Neural cell (in vitro differentiated cells): ENCODE measurements around the gene COBLL1. TPM values are rescaled to one million over a fixed set of nuclear protein-coding genes. Genes with fewer than 3 reads are reported as not detected.

Experiments used
- H2AFZ ChIP-seq: fragments of 200-600, 300-800 bp; sonication (generic), shearing (Covaris generic); 2 replicates; pipeline ENCODE4 v1.6.0; 2014; ENCODE audit warnings: low read depth, mild to moderate bottlenecking, antibody characterized with exemption, low read length, moderate library complexity
- H3F3A ChIP-seq: fragments of 200-600 bp; shearing (Covaris generic); 2 replicates; pipeline ENCODE4 v1.6.1; 2016; ENCODE audit warnings: mild to moderate bottlenecking, moderate library complexity, mixed read lengths, antibody characterized with exemption, low read length; ENCODE audit not compliant: insufficient read depth, poor library complexity, severe bottlenecking
- H3K27ac ChIP-seq: fragments of 200-600, 300-800 bp; sonication (generic), shearing (Covaris generic); 2 replicates; pipeline ENCODE4 v1.5.1; 2014; ENCODE audit warnings: mild to moderate bottlenecking, low read length, moderate library complexity
- H3K27me3 ChIP-seq: fragments of 300-800, 200-600 bp; sonication (generic), shearing (Covaris generic); 2 replicates; pipeline ENCODE4 v1.6.0; 2014; ENCODE audit warnings: mild to moderate bottlenecking, low read depth, low read length, moderate library complexity; ENCODE audit not compliant: insufficient read depth
- H3K36me3 ChIP-seq: fragments of 300-800, 200-600 bp; sonication (generic), shearing (Covaris generic); 2 replicates; pipeline ENCODE4 v1.5.1; 2014; ENCODE audit warnings: mild to moderate bottlenecking, antibody characterized with exemption, low read length, moderate library complexity; ENCODE audit not compliant: insufficient read depth
- H3K4me2 ChIP-seq: fragments of 300-800, 200-600 bp; sonication (generic), shearing (Covaris generic); 2 replicates; pipeline ENCODE4 v1.6.0; 2014; ENCODE audit warnings: mild to moderate bottlenecking, low read length
- H3K4me3 ChIP-seq: fragments of 300-800, 200-600 bp; sonication (generic), shearing (Covaris generic); 2 replicates; pipeline ENCODE4 v1.5.1; 2014; ENCODE audit warnings: mild to moderate bottlenecking, low read length, moderate library complexity
- H3K79me2 ChIP-seq: fragments of 200-600 bp; shearing (Covaris generic); replicated peaks from 2 replicates; pipeline ENCODE4 v1.6.0; 2014; ENCODE audit warnings: mild to moderate bottlenecking, low read length, moderate library complexity; ENCODE audit not compliant: insufficient read depth
- H3K9ac ChIP-seq: fragments of 300-800, 200-600 bp; sonication (generic), shearing (Covaris generic); 2 replicates; pipeline ENCODE4 v1.6.1; 2016; ENCODE audit warnings: mild to moderate bottlenecking, low read length, mixed read lengths
- H3K9me2 ChIP-seq: fragments of 200-600 bp; shearing (Covaris generic); 2 replicates; pipeline ENCODE4 v1.6.1; 2016; ENCODE audit warnings: mild to moderate bottlenecking, low read length, mixed read lengths; ENCODE audit not compliant: insufficient read depth
- H3K9me3 ChIP-seq: fragments of 200-600, 300-800 bp; sonication (generic), shearing (Covaris generic); 2 replicates; pipeline ENCODE4 v1.6.1; 2016; ENCODE audit warnings: mild to moderate bottlenecking, mixed run types, low read length, moderate library complexity, mixed read lengths
- H4K20me1 ChIP-seq: fragments of 200-600 bp; shearing (Covaris generic); 2 replicates; pipeline ENCODE4 v1.6.1; 2016; ENCODE audit warnings: mild to moderate bottlenecking, mixed run types; ENCODE audit not compliant: insufficient read depth
- CTCF ChIP-seq: fragments of 450-650 bp; IDR thresholded peaks from 2 replicates; pipeline ENCODE4 v1.5.1; 2014; ENCODE audit warnings: antibody characterized with exemption, mild to moderate bottlenecking, moderate library complexity; ENCODE audit not compliant: poor library complexity, severe bottlenecking
- EP300 ChIP-seq: fragments of 450-650 bp; conservative IDR thresholded peaks from 2 replicates; pipeline ENCODE4 v1.6.1; 2014; ENCODE audit warnings: antibody characterized with exemption, mild to moderate bottlenecking, moderate library complexity; ENCODE audit not compliant: poor library complexity, severe bottlenecking
- EZH2 ChIP-seq: fragments of 200-600, 300-800 bp; shearing (Covaris generic), sonication (generic); IDR thresholded peaks from 2 replicates; pipeline ENCODE4 v1.6.1; 2014; ENCODE audit warnings: antibody characterized with exemption, low read length, borderline replicate concordance, mild to moderate bottlenecking; ENCODE audit not compliant: insufficient read depth, poor library complexity, severe bottlenecking
- MXI1 ChIP-seq: fragments of 450-650 bp; conservative IDR thresholded peaks from 2 replicates; pipeline ENCODE4 v1.6.1; 2014; ENCODE audit warnings: antibody characterized with exemption, mild to moderate bottlenecking; ENCODE audit not compliant: poor library complexity, severe bottlenecking
- POLR2AphosphoS5 ChIP-seq: IDR thresholded peaks from 2 replicates; pipeline ENCODE4 v1.6.1; 2012
- RAD21 ChIP-seq: fragments of 450-650 bp; conservative IDR thresholded peaks from 2 replicates; pipeline ENCODE4 v1.6.1; 2014; ENCODE audit warnings: antibody characterized with exemption, mild to moderate bottlenecking, moderate library complexity
- SMC3 ChIP-seq: fragments of 450-650 bp; conservative IDR thresholded peaks from 2 replicates; pipeline ENCODE4 v1.6.1; 2014; ENCODE audit warnings: antibody characterized with exemption, mild to moderate bottlenecking, moderate library complexity; ENCODE audit not compliant: poor library complexity
- TAF1 ChIP-seq: IDR thresholded peaks from 2 replicates; pipeline ENCODE4 v1.6.1; 2012; ENCODE audit warnings: low read depth
- polyA plus RNA-seq: library from polyadenylated mRNA; depleted of rRNA; stranded (reverse); fragments of >200 nt; gene quantifications from 2 replicates; pipeline ENCODE4 v1.2.3, GENCODE V29; 2014
- TF ChIP-seq, protein P1 (sequence below): IDR thresholded peaks from 2 replicates; pipeline ENCODE4 v1.6.1; 2012; ENCODE audit warnings: borderline replicate concordance

Gene COBLL1
- polyA plus RNA-seq, 1 donor from 2014 or later = 0.11 TPM

DNA sequence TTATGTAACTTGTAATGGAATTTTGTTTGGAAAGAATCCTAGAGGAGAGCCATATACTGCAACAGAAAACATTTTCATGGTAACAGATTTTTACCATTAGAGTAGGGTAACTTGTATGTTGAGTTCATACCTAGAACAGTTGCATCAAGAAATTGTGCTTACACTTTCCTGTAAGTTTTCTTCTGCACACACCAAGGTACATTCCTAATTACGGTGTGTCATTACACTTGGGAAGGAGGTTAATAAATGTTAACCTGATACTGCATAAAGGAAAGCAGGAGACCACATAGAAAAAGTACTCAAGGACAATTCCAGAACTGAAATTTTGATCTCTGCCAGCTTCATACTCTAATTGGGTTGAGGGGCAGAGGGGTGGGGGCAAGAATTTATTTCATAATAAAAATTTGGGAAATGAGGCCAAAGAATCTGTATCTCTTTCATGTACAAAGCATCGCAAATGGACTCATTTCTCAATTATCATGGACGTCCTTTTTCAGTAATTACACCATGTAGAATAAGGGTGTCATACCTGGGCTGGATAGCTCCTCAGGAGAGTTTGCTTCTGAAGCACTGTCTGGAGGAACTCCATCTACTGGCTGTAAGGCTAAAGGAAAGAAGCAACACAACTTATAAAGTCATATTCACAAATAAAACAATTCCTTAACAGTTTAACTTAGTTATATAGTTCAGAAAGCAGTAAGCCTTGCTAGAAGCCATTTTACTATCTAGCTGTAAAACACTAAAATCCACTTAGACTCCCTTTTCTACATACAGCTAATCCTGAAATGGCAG, 137.5 kb downstream of the COBLL1 start:
- no peak overlapping the region for H3K4me3 ChIP-seq
- no peak for TF ChIP-seq POLR2AphosphoS5
- no peak for TF ChIP-seq EZH2
- TF ChIP-seq RAD21 = no peak
- TF ChIP-seq TAF1 = no peak
- TF ChIP-seq CTCF = no peak
- TF ChIP-seq, protein P1, sequence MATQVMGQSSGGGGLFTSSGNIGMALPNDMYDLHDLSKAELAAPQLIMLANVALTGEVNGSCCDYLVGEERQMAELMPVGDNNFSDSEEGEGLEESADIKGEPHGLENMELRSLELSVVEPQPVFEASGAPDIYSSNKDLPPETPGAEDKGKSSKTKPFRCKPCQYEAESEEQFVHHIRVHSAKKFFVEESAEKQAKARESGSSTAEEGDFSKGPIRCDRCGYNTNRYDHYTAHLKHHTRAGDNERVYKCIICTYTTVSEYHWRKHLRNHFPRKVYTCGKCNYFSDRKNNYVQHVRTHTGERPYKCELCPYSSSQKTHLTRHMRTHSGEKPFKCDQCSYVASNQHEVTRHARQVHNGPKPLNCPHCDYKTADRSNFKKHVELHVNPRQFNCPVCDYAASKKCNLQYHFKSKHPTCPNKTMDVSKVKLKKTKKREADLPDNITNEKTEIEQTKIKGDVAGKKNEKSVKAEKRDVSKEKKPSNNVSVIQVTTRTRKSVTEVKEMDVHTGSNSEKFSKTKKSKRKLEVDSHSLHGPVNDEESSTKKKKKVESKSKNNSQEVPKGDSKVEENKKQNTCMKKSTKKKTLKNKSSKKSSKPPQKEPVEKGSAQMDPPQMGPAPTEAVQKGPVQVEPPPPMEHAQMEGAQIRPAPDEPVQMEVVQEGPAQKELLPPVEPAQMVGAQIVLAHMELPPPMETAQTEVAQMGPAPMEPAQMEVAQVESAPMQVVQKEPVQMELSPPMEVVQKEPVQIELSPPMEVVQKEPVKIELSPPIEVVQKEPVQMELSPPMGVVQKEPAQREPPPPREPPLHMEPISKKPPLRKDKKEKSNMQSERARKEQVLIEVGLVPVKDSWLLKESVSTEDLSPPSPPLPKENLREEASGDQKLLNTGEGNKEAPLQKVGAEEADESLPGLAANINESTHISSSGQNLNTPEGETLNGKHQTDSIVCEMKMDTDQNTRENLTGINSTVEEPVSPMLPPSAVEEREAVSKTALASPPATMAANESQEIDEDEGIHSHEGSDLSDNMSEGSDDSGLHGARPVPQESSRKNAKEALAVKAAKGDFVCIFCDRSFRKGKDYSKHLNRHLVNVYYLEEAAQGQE = no peak
- no peaks in the 10 kb centered on the region for H3K79me2 ChIP-seq
- no peak overlapping the region for H3K27ac ChIP-seq
- H3K27me3 ChIP-seq = no peaks in the 10 kb centered on the region
- no peak overlapping the region for H3K9ac ChIP-seq
- H3K36me3 ChIP-seq = no peaks in the 10 kb centered on the region
- H2AFZ ChIP-seq = no peak overlapping the region
- H3F3A ChIP-seq = no peaks in the 10 kb centered on the region
- H3K9me3 ChIP-seq = no peaks in the 10 kb centered on the region
- H3K4me2 ChIP-seq = no peak overlapping the region
- no peaks in the 10 kb centered on the region for H4K20me1 ChIP-seq
- no peaks in the 10 kb centered on the region for H3K9me2 ChIP-seq

- no peak for TF ChIP-seq EZH2
- no peak for TF ChIP-seq RAD21
- no peak for TF ChIP-seq POLR2AphosphoS5
- no peak for TF ChIP-seq TAF1
- TF ChIP-seq SMC3 = no peak
- no peak for TF ChIP-seq EP300
- TF ChIP-seq MXI1 = no peak
- TF ChIP-seq, protein P1 = no peak
- TF ChIP-seq CTCF = no peak
- no peak overlapping the region for H3K4me2 ChIP-seq
- no peak overlapping the region for H3K9ac ChIP-seq
- no peaks in the 10 kb centered on the region for H3K9me2 ChIP-seq
- H3K27ac ChIP-seq = no peak overlapping the region
- H3K9me3 ChIP-seq = no peaks in the 10 kb centered on the region
- H2AFZ ChIP-seq = no peak overlapping the region
- H4K20me1 ChIP-seq = no peaks in the 10 kb centered on the region
- H3K27me3 ChIP-seq = no peaks in the 10 kb centered on the region
- H3K79me2 ChIP-seq = no peaks in the 10 kb centered on the region
- H3K4me3 ChIP-seq = no peak overlapping the region
- no peaks in the 10 kb centered on the region for H3F3A ChIP-seq
- no peaks in the 10 kb centered on the region for H3K36me3 ChIP-seq
Measured at GRCh38 chr2:164701565-164701964, 140.1 kb downstream of the COBLL1 start.
